T-helper 1 cell treated with Interleukin-12 subunit alpha and Interleukin-12 subunit beta and Interleukin-4 antibody, amounts not matched to agents 30 ng/mL and 1 ng/mL, for 36 hours (primary cell): ENCODE data around the gene PER2. TPM values are rescaled to one million over a fixed set of nuclear protein-coding genes. Genes with fewer than 3 reads are reported as not detected.

ENCODE experiments used
- intact Hi-C: fragments of 100-400 bp; cut with micrococcal nuclease; formaldehyde crosslinking; loops from one replicate; pipeline ENCODE4 v1.15.1; 2024
- total RNA-seq: library from RNA; stranded (reverse); gene quantifications from 2 replicates; pipeline ENCODE4 v1.2.3, GENCODE V29; 2022

The PER2 gene
- total RNA-seq, 1 donor from 2014 or later: 10.6 TPM

- intact Hi-C loops: loop anchor here (1.0 to 5.0 kb wide), 8 partner anchors 28 to 501 kb away; partner anchors contain the start of genes ASB1, HES6 and PER2
Observed at GRCh38 chr2:238203094-238203972, 85.1 kb downstream of the PER2 start, which contains the start of gene ILKAP. TSS of gene ILKAP (minus strand) at chr2:238203695. CDS start at chr2:238203553, 142 bp downstream.

GRCh38 chr2:238202326-238203093, 85.9 kb downstream of the PER2 start:
- intact Hi-C loops: loop anchor here (1.0 to 5.0 kb wide), 8 partner anchors 29 to 500 kb away; partner anchors contain the start of genes ASB1, HES6 and PER2

Other genes with a start within 250 kb of the PER2 start
- 55.5 and 56.9 TPM in 2 replicates for gene SCLY, start 227.6 kb downstream of the PER2 start, total RNA-seq
- 0.15 and 0.17 TPM in 2 replicates for gene ESPNL, start 188.3 kb downstream of the PER2 start, total RNA-seq
- not detected in 2 replicates for gene KLHL30, start 149.9 kb downstream of the PER2 start, total RNA-seq
- gene ERFE, start 129.6 kb downstream of the PER2 start, total RNA-seq: not detected in 2 replicates
- 70.2 and 74.8 TPM in 2 replicates for gene ILKAP, start 84.9 kb downstream of the PER2 start, total RNA-seq
- gene HES6, start 48.6 kb downstream of the PER2 start, total RNA-seq: 1.8 and 2.1 TPM in 2 replicates
- gene TRAF3IP1, start 31.9 kb upstream of the PER2 start, total RNA-seq: 7.8 and 10.8 TPM in 2 replicates
- gene ASB1, start 138.3 kb upstream of the PER2 start, total RNA-seq: 27.6 and 37.2 TPM in 2 replicates